ENCODE data around the gene RAB25. TPM values are rescaled to one million over a fixed set of nuclear protein-coding genes. Genes with fewer than 3 reads are reported as not detected.

RAB25 gene
- total RNA-seq, 3 donors from 2014 or later (not counting 1 experiment from before 2014, with no cell fraction given) = 0.82 TPM; not detected in 2

DNA sequence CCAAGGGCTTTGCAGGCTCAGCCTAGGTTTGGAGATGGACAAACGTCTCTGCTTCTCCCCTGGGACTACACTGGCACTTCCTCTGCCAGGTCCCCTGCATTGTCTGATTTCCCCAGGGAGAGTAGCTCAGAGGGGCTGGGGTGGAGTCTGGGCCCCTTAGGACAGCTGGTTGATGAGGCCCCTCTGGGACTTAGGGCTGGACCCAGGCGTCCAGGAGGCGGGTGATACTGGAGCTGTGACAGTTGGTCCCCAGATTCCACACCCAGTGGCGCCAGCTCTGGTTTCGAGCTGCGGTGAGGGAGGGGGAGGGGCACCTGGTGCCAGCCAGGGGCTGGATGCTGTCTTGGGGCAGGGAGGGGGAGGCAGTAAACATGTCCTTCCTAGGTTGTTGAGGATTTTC, 28.7 kb downstream of the RAB25 start:
- TF ChIP-seq, protein P1, sequence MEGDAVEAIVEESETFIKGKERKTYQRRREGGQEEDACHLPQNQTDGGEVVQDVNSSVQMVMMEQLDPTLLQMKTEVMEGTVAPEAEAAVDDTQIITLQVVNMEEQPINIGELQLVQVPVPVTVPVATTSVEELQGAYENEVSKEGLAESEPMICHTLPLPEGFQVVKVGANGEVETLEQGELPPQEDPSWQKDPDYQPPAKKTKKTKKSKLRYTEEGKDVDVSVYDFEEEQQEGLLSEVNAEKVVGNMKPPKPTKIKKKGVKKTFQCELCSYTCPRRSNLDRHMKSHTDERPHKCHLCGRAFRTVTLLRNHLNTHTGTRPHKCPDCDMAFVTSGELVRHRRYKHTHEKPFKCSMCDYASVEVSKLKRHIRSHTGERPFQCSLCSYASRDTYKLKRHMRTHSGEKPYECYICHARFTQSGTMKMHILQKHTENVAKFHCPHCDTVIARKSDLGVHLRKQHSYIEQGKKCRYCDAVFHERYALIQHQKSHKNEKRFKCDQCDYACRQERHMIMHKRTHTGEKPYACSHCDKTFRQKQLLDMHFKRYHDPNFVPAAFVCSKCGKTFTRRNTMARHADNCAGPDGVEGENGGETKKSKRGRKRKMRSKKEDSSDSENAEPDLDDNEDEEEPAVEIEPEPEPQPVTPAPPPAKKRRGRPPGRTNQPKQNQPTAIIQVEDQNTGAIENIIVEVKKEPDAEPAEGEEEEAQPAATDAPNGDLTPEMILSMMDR (IDR thresholded peaks at IDR 0.05) = no peak
- Mint-ChIP-seq H3K27ac (no peak overlapping the region), H3K36me3 (no peaks in the 10 kb centered on the region), H3K27me3 (ENCODE audit: low read depth in 2 of 2) (peaks cover 12 to 14% of the 10 kb centered on the region in 2 donors), H3K4me3 (no peak overlapping the region), H3K9me3 (no peaks in the 10 kb centered on the region), H3K4me1 (peaks cover 0 to 8% of the 10 kb centered on the region in 2 donors)
- H3K36me3 ChIP-seq (ENCODE audit: control insufficient read depth, insufficient read depth, low read length) = no peaks in the 10 kb centered on the region
- no peak overlapping the region for H3K4me3 ChIP-seq (ENCODE audit: low read length)
- intact Hi-C loops (cut with micrococcal nuclease) = loop anchor here (1.0 to 5.0 kb wide), 3 partner anchors 41 to 358 kb away; no protein-coding TSS in a partner anchor
- DNase-seq = no peak
- H3K4me1 ChIP-seq (ENCODE audit: control insufficient read depth, insufficient read depth, low read length) = peaks cover 6% of the 10 kb centered on the region
- H3K9me3 ChIP-seq (ENCODE audit: control insufficient read depth, insufficient read depth, low read length) = no peaks in the 10 kb centered on the region
- ATAC-seq = no peak
- no peak overlapping the region for H3K27ac ChIP-seq (ENCODE audit: low read length)
- H3K27me3 ChIP-seq (ENCODE audit: control insufficient read depth, insufficient read depth, low read length) = no peaks in the 10 kb centered on the region
- WGBS (ENCODE audit: insufficient coverage) = 52% methylated on average over 6 of the region's 6 CpGs

DNA sequence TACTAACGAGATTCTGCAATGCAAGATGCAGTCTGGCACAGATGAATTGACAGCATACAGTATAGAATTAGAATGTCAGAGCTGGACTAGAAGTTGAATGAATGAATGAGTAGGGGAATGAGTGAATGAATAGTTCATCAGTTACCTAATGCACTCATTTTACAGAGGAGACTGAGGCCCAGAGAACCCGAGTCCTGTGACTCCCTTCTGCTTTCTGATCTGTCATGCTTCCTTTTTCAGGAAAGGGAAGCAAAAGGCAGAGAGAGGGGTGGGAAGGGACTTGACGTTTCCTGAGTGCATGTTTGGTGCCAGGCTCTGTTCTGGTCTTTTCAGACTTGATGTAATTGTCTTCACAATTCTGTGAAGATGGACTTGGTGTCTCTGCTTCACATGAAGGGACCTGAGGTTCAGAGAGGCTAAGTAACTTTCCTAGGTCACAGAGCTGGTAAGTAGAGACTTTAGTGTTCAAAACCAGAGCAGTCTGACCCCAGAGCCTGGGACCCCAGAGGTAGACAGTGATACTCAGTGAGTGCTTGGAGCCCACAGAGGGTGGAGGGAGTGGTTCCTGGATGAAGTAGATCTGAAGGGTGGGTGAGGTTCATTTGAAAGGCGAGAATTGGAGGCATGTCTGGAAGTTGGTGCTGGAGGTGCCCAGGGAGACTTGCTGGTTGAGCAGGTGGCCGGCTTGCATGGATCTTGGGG, 29.3 kb downstream of the RAB25 start:
- Histone ChIP-seq H3K27ac (ENCODE audit: low read length) (no peak overlapping the region), H3K36me3 (ENCODE audit: control insufficient read depth, insufficient read depth, low read length) (no peaks in the 10 kb centered on the region), H3K4me1 (ENCODE audit: control insufficient read depth, insufficient read depth, low read length) (peaks cover 6% of the 10 kb centered on the region), H3K27me3 (ENCODE audit: control insufficient read depth, insufficient read depth, low read length) (no peaks in the 10 kb centered on the region), H3K4me3 (ENCODE audit: low read length) (no peak overlapping the region), H3K9me3 (ENCODE audit: control insufficient read depth, insufficient read depth, low read length) (no peaks in the 10 kb centered on the region)
- peak in 2 of 3 donors; percentile 28 to 30 for ATAC-seq
- Mint-ChIP-seq H3K4me1 (peaks cover 0 to 8% of the 10 kb centered on the region in 2 donors), H3K27me3 (ENCODE audit: low read depth in 2 of 2) (peaks cover 12 to 13% of the 10 kb centered on the region in 2 donors), H3K27ac (no peak overlapping the region), H3K36me3 (no peaks in the 10 kb centered on the region), H3K4me3 (no peak overlapping the region), H3K9me3 (no peaks in the 10 kb centered on the region)
- no peak for DNase-seq
- intact Hi-C loops (cut with micrococcal nuclease) = loop anchor here (1.0 to 5.0 kb wide), 3 partner anchors 40 to 357 kb away; no protein-coding TSS in a partner anchor
- TF ChIP-seq, protein P1 (IDR thresholded peaks at IDR 0.05) = no peak
- 26% methylated on average over 5 of the region's 5 CpGs for WGBS (ENCODE audit: insufficient coverage)

DNA sequence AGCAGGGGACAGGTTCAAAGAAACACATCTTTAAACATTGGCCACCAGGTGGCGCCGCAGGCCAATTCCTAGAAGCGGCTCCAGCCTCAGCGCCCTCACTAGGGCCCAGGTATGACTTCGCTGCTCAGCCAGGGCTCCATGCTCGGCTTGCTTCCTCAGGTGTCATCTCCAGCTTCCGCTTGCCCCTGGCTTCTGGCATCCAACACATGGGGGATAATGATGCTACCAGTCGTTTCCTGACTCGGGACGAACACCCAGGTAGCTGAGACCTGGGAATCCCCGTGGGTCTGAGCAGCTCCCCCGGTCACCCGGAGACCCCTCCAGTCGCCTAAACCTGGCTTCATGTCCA, 29.9 kb downstream of the RAB25 start:
- H3K27me3 ChIP-seq (ENCODE audit: control insufficient read depth, insufficient read depth, low read length) = no peaks in the 10 kb centered on the region
- H3K9me3 Mint-ChIP-seq = no peaks in the 10 kb centered on the region
- intact Hi-C loops (cut with micrococcal nuclease) = loop anchor here (1.0 to 5.0 kb wide), 3 partner anchors 39 to 356 kb away; no protein-coding TSS in a partner anchor
- no peak overlapping the region for H3K27ac Mint-ChIP-seq
- no peak overlapping the region for H3K4me3 Mint-ChIP-seq
- H3K4me1 ChIP-seq (ENCODE audit: control insufficient read depth, insufficient read depth, low read length) = peaks cover 11% of the 10 kb centered on the region
- TF ChIP-seq, protein P1 (IDR thresholded peaks at IDR 0.05) = peak; percentile 89
- H3K27me3 Mint-ChIP-seq (ENCODE audit: low read depth in 2 of 2) = peaks cover 11 to 13% of the 10 kb centered on the region in 2 donors
- peak; percentile 84 to 99 (median 95) for ATAC-seq
- DNase-seq = peak; percentile 83 to 94
- no peaks in the 10 kb centered on the region for H3K9me3 ChIP-seq (ENCODE audit: control insufficient read depth, insufficient read depth, low read length)
- H3K36me3 Mint-ChIP-seq = no peaks in the 10 kb centered on the region
- H3K27ac ChIP-seq (ENCODE audit: low read length) = no peak overlapping the region
- WGBS (ENCODE audit: insufficient coverage) = 50% methylated on average over 14 of the region's 14 CpGs
- peaks cover 0 to 10% of the 10 kb centered on the region in 2 donors for H3K4me1 Mint-ChIP-seq
- H3K36me3 ChIP-seq (ENCODE audit: control insufficient read depth, insufficient read depth, low read length) = no peaks in the 10 kb centered on the region
- no peak overlapping the region for H3K4me3 ChIP-seq (ENCODE audit: low read length)
